Measurements from ENCODE around the gene PLXNC1.
A peak's percentile ranks its signal among the peaks of the same experiment; 100 is the strongest.

Gene PLXNC1

GRCh38 chr12:94206886-94207285 lies 58.5 kb downstream of the PLXNC1 start:
- no peak for DNase-seq

DNA sequence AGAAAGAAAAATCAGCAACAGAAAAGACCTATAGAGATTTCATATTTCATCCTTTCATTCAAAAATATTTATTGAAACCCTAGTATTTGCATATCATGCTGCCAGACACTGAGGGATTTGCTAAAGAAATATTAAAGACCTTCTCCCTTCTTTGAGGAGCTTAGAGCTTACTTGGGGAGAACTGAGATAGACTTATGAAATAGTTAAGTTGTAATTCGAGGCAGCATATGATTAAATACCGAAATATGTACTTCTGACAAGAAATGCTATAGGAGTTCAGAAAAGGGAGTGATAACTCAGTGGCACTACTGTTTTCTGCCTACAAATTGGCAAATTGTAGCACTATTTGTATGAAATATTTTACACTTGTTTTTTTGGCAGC lies 59.1 kb downstream of the PLXNC1 start:
- no peak for DNase-seq

GRCh38 chr12:94207849-94208621 lies 59.7 kb downstream of the PLXNC1 start:
- DNase-seq = peak in 3 of 5 experiments; percentile 27 to 89 (median 42)

GRCh38 chr12:94208622-94208966 lies 60.2 kb downstream of the PLXNC1 start:
- DNase-seq = peak in 2 of 5 experiments; percentile 10 to 78

DNA sequence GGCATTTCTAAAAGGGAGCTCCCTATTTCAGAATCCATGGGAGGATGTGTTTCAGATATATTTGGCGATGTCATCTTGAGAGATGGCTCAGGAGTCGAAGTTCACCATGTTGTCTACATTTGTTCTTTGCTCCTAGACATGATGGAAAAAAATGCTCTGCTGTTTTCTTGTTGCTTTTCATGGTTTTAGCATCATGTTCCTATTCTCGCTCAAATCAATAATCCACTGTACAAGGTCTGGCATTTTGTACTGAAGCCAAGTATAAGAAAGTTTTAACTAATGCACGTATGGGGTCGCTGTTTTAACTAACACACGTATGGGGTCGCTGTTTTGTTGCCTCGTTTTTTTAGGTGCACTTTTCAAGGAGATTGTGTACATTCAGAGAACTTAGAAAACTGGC lies 60.9 kb downstream of the PLXNC1 start:
- no peak for DNase-seq

DNA sequence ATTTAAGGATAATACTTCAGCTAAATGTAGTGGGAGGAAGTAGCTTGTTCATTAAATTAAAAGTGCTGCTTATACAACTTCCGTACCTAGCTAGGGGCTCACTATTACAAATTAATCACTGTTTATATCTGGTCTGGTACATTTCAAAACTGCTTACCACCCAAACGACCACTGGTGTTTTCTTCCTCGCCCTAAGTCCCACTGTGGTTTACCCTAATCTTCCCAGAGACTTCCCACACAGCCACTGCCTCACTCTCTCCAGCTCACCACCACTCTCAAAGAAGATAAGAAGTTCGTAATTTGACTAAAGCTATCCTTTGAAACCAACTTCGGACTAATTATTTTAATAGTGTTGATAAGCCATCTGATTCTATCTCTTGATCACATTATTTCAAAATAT lies 62.6 kb downstream of the PLXNC1 start:
- no peak for DNase-seq

DNA sequence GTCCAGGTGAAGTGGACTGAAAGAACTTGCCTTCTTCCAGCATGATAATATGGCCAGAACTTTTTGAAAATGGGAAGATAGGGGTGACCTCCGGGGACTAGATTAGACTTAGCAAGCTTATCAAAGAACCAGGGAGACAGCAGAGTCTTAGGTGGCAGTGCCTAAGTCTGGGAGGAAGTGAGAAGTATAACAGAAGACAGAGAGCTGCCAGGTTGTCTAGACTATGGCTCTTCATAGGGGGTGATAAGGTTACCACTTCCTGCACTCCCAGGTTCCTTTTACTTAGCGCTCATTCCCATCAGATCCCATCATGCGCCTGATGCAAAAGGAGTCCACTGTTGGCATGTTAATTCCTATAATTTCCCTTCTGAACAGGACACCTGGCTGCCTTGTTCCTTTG lies 69.9 kb downstream of the PLXNC1 start:
- DNase-seq = no peak

DNA sequence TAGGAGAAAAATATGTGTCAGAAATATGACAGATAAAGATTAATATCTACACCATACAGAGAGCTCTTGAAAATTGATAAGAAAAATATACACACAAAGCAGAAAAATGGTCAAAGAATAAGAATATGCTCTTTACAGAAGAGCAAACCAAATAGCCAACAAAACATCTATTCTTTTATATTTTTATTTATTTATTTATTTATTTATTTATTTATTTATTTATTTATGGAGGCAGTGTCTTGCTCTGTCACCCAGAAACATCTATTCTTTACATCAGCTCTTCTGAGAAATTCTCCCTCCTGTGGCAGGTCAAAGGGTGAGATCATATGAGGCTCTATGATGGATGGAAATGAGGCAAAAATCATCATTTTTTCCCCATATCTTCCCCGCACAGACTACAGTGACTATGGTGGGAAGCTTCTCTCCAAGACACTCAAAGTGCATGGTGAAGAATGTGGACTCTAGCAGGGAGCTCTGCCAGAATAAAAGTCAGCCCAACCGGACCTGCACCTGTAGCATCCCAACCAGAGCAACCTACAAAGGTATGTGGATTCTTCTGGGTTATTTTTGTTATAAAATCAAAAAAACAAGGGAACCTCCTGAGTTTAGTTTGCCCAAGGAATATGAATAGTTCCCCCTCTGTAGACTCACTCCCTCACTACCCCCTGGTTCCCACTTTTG lies 71.4 kb downstream of the PLXNC1 start:
- DNase-seq = no peak

DNA sequence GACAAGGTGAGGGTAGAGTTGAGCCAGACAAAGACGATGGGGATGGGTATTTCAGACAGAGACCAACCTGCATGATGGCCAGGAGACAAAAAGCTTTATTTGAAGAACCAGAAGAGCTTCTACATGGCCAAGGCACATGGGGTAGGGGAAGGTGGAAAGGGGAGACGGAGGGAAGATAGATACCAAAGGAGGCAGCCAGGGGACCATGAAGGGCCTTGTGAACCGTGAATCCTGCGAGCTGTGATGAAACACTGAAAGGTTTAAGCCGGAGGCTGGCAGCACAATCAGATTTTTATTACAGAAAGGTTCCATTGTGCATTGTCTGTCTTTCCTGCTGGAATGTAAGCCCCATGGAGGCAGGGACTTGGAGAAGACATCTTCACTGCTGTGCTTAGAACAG lies 72.4 kb downstream of the PLXNC1 start:
- DNase-seq = no peak

DNA sequence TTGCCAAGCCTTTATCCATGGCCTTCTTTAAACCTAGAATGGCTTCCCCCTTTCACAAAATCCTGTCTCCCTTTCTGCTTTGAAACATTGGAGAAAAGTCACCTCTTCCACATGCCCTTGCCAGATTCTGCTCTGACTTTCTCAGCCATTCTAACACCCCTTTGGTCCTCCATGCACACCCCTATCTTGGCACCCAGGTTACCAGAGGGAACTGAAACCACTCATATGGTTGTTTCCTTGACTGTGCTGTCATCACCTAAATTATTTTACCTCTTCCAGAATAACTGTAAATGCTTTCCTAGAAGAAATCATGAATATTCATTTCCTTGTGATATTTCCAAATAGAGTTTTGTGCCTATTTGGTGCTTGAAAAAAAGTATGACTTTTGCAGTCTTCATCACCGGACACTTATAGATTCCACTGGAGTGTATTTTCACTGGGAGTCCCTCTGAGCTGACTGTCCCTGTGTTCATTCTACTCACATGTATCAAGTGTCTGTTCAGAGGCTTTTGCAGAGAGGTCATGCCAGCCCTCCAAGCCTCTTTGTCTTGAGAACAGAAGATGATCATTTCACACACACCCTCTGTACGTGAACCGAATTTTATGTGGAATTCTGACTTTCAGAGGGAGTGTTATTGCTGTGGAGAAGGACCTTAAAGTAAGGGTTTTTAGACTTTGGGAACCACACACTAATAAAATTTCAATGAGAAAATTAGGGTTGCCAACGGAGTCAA lies 74.1 kb downstream of the PLXNC1 start:
- DNase-seq = no peak

DNA sequence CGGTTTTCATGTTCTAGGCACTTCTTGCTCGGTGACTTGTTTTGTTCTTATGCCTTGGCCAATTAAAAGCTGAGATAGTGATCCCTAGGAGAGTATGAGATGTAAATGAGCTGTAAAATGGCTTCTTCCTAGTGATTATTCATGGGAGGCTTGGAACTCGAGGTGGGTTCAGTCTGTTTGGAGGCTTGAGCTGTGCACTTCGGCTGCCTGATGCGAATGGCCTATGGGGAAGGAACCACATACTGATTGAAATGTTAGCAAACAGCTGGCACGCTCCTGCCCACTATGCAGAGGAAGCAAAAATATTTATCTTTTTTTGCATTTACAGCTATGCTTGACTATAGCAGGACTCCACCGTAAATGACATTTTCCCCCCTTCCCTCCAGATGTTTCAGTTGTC lies 75.5 kb downstream of the PLXNC1 start:
- no peak for DNase-seq

- no peak for DNase-seq
Observed at GRCh38 chr12:94225506-94225905, 77.1 kb downstream of the PLXNC1 start.

DNA sequence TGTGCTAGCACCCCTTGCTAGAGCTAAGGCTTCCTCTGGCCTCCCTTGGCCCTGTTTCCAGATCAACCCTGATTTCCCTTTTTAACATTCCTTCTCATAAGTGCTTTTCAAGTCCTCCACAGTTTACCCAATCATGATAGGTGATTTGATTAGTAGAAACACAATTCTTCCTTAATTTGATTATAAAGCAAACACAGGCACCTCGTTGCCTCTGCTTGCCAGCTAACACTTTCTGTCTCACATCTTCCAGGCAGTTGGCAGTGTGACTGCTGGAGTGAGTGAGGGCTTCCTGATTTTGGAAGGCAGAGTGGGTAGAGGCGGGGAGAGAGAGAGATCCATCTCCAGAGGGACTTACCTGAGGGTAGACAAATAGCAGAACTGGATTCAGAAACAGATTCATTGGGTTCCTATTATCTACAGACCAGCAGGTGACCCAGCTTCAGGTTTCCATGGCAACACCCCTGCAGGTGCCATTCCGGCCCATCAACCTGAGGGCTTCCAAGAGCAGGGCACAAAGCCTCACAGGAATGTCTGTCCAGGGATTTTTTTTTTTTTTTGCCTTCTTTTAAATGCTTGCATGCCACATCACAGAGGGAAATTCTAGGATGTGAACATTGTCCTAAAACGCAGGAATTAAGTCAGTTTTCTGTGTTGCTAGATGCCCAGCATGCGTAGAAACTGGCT lies 77.7 kb downstream of the PLXNC1 start:
- no peak for DNase-seq

DNA sequence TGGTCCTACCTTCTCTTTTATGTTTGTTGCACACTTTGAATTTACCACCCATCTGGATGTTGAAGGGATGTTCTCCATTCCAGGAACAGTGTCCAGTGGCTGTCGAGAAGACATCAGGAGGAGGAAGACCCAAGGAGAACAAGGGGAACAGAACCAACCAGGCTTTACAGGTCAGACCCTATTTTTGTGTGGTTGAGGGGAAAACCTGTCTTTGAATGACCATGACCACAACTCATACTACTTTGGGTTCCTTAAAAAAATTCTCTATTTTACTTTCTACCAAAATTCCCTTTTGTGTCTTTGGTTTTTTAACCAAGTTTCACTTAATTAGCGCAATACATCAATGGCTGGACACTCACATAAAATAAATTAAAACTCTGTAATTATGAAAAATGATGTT lies 78.7 kb downstream of the PLXNC1 start:
- no peak for DNase-seq

DNA sequence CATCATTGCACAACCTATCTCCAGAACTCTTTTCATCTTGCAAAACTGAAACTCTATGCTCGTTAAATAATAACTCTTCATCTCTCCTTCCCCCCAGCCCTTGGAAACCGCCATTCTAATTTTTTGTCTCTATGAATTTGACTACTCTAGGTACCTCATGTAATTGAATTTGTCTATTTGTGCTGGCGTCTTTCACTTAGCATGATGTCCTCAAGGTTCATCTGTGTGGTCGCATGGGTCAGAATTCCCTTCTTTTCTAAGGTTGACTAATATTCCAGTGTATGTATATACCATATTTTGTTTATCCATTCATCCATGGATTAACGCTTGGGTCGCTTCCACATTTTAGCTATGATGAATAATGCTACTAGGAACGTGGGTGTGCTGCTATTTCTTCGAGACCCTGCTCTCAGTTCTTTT lies 80.1 kb downstream of the PLXNC1 start:
- no peak for DNase-seq

GRCh38 chr12:94229902-94230301 lies 81.5 kb downstream of the PLXNC1 start:
- no peak for DNase-seq

- DNase-seq = peak in 1 of 5 experiments; percentile 32
Observed at GRCh38 chr12:94230357-94230905, 82.1 kb downstream of the PLXNC1 start.

DNA sequence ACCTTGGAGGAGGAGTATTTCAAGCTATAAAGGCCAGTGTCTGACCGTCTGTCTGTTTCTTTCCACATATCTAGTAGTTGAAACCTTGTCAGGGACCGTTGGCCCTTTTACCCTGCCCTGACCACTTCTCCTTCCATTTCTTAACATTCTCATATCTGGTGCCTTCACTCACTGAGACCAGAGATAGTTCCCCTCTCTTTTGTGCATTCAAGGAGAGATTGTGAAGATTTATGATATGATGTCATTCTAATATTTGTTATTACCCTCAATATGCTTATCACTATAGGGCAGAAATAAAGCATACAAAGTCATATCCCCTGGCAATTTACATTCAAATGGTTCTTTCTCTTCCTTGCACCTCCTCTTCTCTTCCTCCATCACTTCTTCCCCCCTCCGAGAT lies 83.3 kb downstream of the PLXNC1 start:
- no peak for DNase-seq

GRCh38 chr12:94235848-94236247 lies 87.5 kb downstream of the PLXNC1 start:
- no peak for DNase-seq

GRCh38 chr12:94239332-94239993 lies 91.1 kb downstream of the PLXNC1 start:
- no peak for DNase-seq

GRCh38 chr12:94240171-94240570 lies 91.8 kb downstream of the PLXNC1 start:
- no peak for DNase-seq

DNA sequence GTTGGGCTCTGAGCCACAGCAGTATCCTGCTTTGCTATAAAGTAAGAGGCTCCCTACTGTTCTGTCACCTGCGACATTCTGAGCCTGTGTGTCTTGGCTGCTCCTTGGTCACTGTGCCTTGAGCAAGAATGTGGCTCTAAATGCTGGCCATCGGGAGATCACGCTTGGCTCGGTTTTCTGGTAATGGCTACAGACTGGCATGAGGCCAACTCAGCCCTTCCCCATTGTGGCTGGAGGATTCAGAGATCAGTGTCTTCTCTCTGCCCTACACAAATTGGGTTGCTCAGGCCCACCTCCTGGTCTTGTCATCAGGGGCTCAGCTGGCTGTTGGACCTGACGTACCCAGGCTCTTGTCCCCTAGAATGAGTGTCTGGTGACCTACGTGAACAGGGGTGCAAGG lies 94.5 kb downstream of the PLXNC1 start:
- DNase-seq = no peak

Measured in T-helper 2 cell (primary cell).